COR-L47 (cell line): ENCODE measurements around the gene DCC.
"Not testable (repeated sequence)": the region's sequence is repeated elsewhere in the genome, so short reads cannot be mapped to it uniquely, and the experiment has no call there.

Experiments
- DNase-seq: peaks from one replicate; lab custom pipeline; 2025; lab: John Stamatoyannopoulos, UW

Gene DCC

DNA sequence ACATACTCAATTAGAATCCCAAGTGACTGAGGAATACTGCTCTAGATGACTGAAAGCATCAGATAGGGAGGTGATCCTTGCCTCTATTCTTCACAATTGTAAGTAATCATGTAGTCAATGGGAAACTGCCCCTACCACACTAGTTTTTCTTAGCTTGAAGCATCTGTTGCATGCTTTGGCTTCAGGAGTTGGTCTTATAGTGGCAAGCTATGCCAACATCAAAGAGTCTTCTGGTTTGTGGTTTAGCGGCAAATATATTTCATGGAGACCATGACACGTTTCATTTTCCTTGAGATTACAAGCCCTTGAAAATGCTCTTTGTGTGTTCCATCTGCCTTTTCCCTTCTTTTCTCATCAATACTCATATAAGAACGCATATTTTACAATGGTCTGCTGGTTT, 12.9 kb downstream of the DCC start:
- no peak for DNase-seq

- no peak for DNase-seq
These were observed 13.6 kb downstream of the DCC start for GRCh38 chr18:52353589-52353988.

DNA sequence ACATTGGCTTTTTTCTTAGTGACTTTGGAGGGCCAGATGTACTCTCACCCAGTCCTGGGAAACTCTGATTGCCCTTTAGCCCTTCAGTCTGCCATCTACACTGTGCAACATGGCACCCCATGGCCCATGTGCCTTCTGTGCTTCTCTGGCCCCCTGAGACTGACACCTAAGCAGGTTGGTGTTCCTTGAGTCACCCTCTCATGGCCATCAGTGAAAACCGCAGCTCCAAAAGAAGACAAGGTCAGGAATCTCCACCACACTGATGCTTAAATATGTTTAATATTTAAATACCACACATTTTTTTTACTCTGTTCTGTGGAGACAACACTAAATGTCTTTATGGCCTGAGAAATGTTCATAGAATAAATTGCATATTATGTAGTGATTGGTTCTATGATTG, 23.9 kb downstream of the DCC start:
- no peak for DNase-seq

DNA sequence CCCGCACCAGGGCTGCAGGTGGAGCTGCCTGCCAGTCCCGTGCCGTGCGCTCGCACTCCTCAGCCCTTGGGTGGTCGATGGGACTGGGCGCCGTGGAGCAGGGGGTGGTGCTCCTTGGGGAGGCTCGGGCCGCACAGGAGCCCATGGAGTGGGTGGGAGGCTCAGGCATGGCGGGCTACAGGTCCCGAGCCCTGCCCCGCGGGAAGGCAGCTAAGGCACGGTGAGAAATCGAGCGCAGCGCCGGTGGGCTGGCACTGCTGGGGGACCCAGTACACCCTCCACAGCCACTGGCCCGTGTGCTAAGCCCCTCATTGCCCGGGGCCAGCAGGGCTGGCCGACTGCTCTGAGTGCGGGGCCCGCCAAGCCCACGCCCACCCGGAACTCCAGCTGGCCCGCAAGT, 26.9 kb downstream of the DCC start:
- DNase-seq = not testable (repeated sequence)

DNA sequence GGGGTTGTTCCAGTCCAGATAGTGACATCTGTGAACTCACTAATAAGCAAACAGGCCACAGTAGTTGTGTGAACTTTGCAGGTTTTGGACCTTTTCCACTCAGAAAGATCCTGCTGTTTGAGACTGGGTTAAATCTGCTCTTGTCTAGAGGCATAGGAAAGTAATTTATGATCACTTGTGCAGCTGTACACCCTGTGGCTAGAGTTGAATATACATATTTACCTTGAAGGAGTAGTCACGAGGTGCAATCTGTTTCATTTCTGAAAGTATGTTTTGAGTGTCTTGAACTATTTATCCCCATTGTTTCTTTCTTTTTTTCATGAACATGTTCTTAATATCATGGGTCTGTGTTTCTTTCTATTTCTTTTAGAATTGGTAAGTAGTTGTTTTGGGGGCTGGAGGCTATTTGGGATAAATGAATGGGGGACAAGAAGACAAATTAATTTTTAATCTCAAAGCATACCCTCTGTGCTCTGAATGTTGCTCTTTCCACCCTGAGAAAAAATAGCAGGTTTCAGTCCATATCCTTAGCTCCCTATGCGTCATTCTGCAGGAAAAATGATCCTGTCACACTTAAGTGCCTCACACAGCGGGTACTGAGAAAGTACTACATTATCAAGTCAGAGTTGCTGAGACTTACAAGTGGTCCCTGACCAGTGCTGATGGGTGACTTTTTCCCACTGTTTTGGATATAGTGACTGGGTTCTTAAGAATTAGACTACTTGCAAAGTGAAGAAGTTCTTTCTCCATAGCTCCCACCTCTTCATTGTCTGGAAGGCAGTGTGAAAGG, 28.2 kb downstream of the DCC start:
- no peak for DNase-seq

GRCh38 chr18:52370841-52371240, 30.8 kb downstream of the DCC start:
- DNase-seq = no peak

- DNase-seq = no peak
These were observed 36.1 kb downstream of the DCC start for GRCh38 chr18:52376104-52376503.

- DNase-seq = no peak
These were observed 37.1 kb downstream of the DCC start for GRCh38 chr18:52377094-52377493.

DNA sequence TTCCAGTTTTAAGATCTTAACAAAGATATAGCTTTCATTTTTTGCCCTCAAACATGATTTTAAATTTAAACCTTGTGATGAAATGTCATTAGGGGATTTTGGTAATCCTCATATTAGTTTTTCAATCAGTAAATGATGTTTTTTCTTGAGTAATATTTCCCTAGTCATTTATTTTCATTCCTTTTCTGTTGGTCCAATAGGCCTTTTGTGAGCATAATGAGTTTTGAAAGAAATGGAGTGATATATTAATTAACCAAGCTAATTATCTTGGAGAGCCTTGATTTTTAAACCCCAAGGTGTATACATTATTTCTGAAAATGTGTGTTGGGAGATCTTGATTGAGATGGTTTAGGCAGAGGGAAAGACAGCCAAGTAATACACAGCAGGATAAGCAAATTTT, 46.3 kb downstream of the DCC start:
- no peak for DNase-seq

DNA sequence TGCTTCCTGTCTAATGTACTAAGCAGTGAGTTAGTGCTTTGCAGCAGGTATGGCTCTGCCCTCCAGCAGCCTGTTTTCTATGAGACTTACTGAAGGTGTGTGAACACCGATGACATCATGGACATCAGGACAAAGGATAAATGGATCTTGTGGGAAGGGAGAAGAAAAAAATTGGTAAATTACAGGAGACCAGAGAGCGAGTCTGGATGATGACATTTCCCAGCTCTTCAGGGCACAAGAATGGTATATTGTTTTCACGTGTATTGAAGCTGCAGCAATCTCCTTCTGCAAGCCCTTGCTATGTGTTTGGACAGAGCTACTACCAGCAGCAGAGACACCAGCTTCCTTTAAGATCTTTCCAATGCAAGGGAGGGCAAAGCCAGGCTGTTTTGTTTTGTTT, 47.2 kb downstream of the DCC start:
- DNase-seq = no peak

DNA sequence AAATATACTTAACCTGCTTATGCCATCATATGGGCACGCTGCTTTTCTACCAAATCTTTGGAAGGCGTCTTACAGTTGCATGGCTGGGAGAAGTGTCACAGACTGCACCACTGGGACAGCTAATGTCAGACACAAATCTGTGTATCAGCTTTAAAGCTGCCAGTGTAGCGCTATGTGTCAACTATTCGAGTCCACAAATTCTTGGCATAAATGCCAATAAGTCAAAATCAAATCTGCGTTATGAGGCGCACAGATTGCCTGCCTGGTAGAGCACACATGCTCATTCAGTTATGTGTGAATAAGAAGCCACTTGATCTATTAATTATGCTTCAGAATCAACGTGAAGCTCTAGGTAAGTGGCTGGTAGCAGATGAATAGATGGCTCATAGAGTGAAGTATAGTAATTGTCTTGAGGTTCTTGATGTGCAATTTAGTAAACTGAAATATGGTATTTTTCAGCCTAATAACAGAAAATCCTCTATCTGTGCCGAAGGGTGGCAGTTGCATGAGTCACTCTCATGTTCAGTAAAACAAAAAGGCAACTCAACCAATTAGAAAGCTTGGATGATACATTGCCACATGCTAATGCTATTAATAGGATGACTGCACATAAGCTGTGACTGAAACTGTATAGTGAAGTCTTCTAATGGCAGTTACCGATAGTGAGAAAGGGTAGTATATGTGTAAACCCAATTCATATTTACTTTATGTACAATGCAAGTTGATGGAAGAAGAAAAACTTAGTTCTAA, 52.0 kb downstream of the DCC start:
- no peak for DNase-seq

- peak; percentile 4 for DNase-seq
These were observed 54.6 kb downstream of the DCC start for GRCh38 chr18:52394602-52395001.

- DNase-seq = peak; percentile 2
These were observed 55.3 kb downstream of the DCC start for GRCh38 chr18:52395146-52395852.

GRCh38 chr18:52401236-52401635, 61.2 kb downstream of the DCC start:
- no peak for DNase-seq

DNA sequence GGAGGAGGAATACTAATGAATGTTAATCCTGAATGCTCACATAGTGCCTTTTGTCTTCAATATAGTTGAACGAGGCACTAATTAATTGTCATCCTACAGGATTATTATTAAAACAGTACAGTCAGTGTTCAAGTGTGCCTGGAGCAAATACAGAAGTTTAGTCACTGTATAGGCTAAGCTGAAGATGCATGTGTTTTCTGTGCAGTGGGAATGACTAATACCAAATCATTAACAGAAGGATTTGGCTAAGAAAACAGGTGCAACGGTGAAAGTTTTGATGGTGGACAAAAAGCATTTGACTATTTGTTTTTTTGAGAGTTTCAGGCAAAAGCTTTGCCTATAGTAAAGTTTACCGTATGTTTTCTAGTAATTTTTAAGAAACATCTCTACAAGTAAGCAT, 62.8 kb downstream of the DCC start:
- DNase-seq = no peak

- DNase-seq = peak; percentile 64
These were observed 63.5 kb downstream of the DCC start for GRCh38 chr18:52403291-52404021.

DNA sequence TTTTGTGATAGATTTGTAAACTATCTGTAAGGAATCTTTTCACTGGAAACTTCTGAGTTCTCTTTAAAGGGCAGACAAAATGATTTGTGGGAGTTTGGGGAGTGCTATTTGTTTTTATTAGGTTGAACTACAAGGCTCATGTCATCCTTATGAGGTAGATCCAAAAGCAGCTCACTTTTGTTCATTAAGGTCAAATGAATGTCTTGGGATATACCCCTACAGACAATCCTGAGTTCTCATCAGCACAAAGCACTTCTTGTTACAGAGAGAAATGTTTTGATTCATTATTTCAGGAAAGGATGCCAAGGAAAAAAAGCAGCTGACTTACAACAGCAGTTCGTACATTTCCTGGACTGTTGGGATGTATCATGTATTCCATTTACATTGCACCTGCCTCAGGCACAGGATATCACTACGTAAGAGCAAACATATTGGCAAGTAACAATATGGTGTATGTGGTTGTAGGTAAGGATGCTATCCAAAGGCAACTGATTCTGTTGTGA, 68.9 kb downstream of the DCC start:
- DNase-seq = no peak

DNA sequence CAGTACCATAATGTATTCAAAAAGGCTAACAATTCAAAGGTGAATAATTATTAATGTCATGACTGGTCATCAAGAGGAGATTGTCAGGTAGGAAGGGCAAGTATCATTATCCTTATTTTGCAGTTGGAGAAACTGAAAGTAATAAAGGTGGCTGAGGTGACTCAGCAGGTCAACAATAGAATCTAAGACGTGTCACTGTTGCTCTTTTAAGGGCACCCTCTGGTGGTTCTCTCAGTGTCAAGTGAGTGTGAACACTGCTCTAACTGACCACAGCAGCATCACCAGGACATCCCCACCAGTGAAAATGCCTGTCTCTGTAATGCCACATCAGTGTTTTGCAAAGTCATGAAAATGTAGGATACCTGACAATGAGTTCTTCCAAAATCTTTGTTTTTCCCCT, 69.7 kb downstream of the DCC start:
- DNase-seq = no peak

- no peak for DNase-seq
These were observed 75.1 kb downstream of the DCC start for GRCh38 chr18:52415131-52415530.

- DNase-seq = peak; percentile 49
These were observed 83.1 kb downstream of the DCC start for GRCh38 chr18:52422985-52423601.

- peak; percentile 9 for DNase-seq
These were observed 86.0 kb downstream of the DCC start for GRCh38 chr18:52426041-52426440.

GRCh38 chr18:52426462-52426861, 86.5 kb downstream of the DCC start:
- DNase-seq = no peak
